ENCODE data around the gene INPP4B.

INPP4B gene

GRCh38 chr4:142339053-142339452, 507.0 kb downstream of the INPP4B start:
- DNase-seq, result no peak

- DNase-seq, result no peak
These were observed 509.7 kb downstream of the INPP4B start for GRCh38 chr4:142336251-142336934.

GRCh38 chr4:142334931-142335330, 511.2 kb downstream of the INPP4B start:
- DNase-seq, result no peak

DNA sequence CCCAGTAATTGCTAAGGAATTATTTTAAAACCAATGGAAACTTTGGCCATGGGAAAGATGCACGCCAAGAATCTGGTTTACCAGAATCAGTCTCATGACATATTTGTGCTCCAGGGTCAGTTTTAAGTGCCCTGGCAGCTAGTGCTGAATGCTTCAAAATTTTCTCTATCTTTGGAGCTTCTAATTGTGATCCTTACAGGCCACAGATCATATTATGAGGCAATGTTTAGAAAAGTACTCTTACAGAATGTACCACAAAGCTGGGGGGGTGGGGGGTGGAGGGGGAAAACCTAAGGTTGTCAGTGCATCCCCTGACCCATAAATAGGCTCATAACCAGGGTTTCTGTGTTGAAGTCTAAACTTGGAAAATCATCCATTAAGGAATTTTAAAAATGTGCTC, 514.5 kb downstream of the INPP4B start:
- DNase-seq, result no peak

- no peak for DNase-seq
These were observed 515.0 kb downstream of the INPP4B start for GRCh38 chr4:142331132-142331531.

GRCh38 chr4:142330311-142330710, 515.8 kb downstream of the INPP4B start:
- DNase-seq, result no peak

DNA sequence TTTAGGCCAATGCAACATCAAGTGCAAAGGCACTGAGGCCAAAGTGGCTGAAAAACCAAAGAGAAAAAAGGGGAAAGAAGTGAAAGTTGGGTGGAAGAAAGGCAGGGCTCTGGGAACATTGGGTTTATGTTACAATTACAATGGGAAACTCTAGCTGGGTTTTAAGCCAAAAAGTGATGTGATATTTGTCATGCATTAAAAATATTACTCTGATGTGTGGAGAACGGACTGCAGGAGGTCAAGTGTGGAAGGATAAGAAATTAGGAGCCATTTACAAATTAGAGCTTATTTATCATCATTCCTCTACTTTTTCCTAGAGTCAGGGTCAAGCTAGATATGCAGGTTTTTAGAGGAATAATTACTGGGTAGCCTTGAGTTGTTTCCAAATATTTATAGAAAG, 516.8 kb downstream of the INPP4B start:
- no peak for DNase-seq

GRCh38 chr4:142326181-142326580, 519.9 kb downstream of the INPP4B start:
- DNase-seq, result no peak

DNA sequence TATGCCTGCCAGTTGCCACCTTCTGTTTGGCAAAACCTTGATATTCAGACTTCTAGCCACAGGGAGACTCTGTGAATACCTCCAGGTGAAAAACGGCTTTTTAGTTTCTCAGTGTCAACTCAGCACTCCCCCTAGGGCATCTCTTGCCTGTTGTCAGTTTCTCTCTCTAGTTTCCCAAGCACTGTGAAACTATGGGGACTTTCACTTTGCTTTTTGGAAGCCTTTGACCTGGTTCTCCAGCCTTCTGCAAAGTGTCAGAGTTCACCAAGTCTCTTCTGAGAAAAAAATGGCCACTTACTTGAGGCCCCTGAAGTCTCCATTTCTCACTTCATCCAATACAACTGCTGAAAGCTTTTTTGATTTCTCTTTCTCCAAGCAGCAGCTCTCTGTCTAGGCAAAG, 521.5 kb downstream of the INPP4B start:
- no peak for DNase-seq

DNA sequence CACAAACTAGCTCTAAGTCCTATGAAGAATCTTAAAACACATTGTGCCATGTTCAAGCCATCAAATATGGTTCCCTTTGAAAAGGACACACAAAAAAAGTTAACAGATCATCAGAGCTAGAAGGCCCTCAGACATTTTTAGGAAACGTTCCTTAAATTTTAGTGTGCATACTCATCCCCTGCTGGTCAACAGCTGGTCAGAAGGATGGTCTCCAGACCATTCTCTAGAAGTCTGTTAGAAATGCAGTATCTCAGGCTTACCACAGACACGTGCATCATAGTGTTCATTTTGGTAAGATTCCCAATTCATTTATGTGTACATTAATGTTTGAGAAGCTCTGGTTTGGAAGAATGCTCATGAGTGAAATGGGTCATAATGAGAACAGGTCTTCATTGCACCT, 523.1 kb downstream of the INPP4B start:
- DNase-seq, result no peak

DNA sequence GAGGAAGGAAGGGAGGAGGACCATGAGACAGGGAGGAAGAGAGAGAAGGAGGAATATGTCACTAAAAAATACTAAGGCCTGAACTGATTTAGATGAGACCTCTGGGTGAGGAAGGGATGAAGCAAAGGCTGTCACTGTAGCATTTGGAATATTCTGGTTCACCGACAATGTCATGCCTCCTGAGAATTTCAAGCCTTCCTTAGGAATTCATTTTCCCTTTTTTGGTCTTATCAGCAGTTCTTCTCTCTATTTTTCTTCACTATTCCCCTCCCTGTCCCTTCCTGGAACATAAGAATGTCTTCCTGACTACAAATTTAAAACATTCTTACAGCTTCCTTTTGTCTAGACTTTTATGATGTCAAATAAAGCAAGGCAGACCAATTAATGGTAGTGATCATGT, 527.8 kb downstream of the INPP4B start:
- DNase-seq, result no peak

DNA sequence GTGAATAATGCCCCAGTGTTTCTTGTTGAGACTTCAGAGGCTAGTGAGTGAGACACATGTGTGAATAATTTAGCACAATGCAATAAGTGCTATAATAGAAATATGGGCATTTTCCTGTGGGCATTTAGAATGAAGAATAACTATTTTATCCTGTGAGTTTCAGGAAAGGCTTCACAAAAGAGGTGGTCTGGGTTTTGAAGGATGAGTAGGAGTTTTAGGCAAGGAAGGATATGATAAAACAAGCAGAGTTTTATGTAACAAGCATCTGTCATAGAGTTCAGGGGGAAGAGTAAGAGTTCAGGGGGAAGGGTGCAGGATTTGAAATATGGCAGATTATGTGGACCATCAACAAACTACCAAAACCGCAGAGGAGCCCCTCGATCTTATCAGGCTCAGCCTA, 529.2 kb downstream of the INPP4B start:
- DNase-seq, result no peak

- no peak for DNase-seq
These were observed 530.1 kb downstream of the INPP4B start for GRCh38 chr4:142316025-142316424.

GRCh38 chr4:142314686-142315085, 531.4 kb downstream of the INPP4B start:
- no peak for DNase-seq

GRCh38 chr4:142314247-142314646, 531.9 kb downstream of the INPP4B start:
- no peak for DNase-seq

- no peak for DNase-seq
These were observed 533.7 kb downstream of the INPP4B start for GRCh38 chr4:142312391-142312790.

GRCh38 chr4:142311916-142312315, 534.2 kb downstream of the INPP4B start:
- DNase-seq, result no peak

GRCh38 chr4:142309772-142310171, 536.3 kb downstream of the INPP4B start:
- no peak for DNase-seq

GRCh38 chr4:142307857-142308256, 538.2 kb downstream of the INPP4B start:
- no peak for DNase-seq

GRCh38 chr4:142297313-142297712, 548.8 kb downstream of the INPP4B start:
- no peak for DNase-seq

DNA sequence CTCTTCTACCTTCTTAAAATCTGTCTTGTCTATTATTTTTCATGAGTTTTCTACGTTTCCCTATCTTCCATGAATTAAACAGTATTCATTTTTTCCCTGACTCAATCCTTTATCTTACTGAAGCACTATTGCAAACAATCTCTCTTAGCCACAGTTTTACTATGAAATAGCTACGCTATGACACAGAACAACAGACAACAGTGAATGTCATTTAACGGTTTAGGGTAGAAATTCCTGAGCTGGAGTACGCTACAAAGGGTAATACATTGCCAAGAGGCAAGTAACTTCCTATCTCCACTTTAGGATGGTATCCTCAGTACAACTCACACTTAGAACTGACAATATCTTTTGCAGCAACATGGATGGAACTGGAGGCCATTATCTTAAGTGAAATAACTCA, 552.6 kb downstream of the INPP4B start:
- no peak for DNase-seq

DNA sequence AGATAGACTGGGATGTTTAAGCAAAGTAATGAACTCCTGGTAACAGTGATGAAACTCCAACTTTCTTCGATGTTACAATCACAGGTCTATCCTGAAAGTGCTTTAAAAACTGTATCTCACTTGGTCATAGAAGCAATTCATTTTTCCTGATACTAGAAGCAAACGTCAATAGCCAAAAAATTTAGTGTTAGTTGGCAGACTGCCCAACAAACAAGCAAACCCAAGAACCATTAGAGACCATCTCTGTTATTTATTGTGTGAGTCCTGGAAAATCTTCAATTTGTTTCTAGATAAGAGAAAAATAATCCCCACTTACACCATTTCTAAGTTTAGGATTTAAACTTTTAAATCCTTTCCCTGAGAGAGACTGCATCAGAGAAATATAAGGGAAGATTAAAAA, 553.9 kb downstream of the INPP4B start:
- DNase-seq, result no peak

DNA sequence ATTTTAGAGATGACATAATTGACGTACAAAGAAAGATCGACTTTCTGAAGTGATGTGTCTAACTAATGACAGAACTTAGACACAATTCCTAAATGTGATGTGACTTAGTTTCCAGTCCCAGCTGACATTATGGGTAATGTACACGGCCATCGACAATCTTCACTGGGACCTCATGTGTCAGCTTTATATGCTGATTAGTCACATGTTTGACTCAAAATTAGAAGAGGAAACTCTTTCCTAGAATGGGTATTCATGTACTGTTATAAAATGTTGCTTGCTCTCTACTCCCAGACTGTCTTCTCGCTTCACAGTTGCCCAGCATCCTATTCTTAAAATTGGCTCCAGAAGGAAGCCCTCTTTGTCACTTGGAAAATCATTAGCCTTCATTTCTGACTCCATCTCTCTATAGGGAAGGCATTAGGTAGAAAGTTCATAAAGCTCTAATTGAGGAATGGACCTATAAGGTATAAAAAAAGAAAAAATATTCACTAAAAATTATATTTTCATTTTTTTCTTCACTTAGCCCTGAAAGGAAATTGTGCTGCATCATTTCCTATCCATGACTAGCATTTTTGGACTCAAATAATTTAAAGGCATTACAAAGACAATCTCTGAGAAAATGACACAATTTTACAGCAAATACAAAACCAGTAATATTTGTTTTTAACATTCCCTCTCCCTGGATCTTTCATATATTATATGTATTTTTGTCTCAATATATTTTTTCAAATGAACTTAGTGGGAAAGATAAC, 554.6 kb downstream of the INPP4B start:
- DNase-seq, result no peak

DNA sequence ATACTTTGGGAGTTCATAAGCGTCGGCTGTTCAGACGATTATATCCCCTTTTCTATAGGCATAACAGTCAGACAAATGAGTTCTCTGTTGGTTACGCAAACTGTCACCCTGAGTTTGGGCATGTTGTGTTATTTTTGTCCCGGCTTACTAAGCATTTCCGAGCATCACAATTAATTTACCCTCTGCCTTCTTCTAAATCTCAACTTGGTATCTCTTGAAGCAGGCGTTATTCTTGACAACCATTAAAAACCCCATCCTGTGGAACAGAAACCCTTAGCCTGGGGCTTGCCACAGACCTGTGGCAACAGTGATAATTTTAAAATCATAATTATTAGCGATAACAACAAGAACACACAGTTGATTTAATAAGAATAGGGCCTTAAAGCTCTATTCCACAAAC, 558.7 kb downstream of the INPP4B start:
- DNase-seq, result no peak

Measured in right kidney (tissue), 1 donor.